GM13976 (cell line): ENCODE results near the gene AJUBA.

ENCODE experiments used
- DNase-seq: peaks from one replicate; pipeline ENCODE4 v3.0.0; 2012; ENCODE audit warnings: low spot score
- in situ Hi-C: fragments of 300-500 bp; cut with MboI; formaldehyde crosslinking; loops from one replicate; pipeline ENCODE4 v1.12.0; 2022; ENCODE audit warnings: low sequenced_read_pairs, mixed read lengths, inconsistent platforms; ENCODE audit not compliant: unreplicated experiment
- TF ChIP-seq, protein P1 (sequence below): IDR thresholded peaks from 2 replicates; pipeline ENCODE4 v1.5.1; 2012; ENCODE audit warnings: borderline replicate concordance, mild to moderate bottlenecking; ENCODE audit not compliant: insufficient read depth; ENCODE audit errors: extremely low read depth, missing control alignments, control extremely low read depth

Gene AJUBA

DNA sequence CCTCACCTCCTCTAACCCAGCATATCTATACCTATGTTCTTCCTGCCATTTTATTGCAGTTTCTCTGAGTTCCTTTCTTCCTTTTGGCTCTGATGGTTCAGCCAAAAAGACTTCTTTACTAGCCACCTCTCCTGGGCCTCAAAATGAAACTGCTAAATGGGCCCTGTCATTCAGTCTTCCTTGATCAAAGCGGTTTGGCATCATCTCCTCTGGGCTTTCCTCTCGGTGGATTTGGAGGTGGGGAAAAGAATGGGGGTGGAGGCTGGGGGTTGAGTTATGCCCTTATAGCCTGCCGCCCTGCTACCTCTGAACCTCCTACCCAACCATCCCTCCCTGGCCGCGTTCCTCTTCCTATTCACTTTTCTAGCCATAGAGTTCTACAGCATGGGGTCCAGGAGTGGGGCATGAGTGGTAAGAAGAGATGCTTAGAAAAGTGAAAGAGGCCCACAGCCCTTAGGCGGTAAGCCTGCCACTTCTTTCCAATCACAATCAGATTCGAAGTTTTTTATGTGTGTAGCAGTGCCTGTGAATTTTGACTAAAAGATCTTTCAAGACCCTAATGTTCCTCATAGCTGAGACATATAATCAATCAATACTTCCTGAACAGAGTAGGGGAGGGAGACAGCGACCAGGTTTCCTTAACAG lies 2.5 kb downstream of the AJUBA start:
- in situ Hi-C loops, result no loop called here

DNA sequence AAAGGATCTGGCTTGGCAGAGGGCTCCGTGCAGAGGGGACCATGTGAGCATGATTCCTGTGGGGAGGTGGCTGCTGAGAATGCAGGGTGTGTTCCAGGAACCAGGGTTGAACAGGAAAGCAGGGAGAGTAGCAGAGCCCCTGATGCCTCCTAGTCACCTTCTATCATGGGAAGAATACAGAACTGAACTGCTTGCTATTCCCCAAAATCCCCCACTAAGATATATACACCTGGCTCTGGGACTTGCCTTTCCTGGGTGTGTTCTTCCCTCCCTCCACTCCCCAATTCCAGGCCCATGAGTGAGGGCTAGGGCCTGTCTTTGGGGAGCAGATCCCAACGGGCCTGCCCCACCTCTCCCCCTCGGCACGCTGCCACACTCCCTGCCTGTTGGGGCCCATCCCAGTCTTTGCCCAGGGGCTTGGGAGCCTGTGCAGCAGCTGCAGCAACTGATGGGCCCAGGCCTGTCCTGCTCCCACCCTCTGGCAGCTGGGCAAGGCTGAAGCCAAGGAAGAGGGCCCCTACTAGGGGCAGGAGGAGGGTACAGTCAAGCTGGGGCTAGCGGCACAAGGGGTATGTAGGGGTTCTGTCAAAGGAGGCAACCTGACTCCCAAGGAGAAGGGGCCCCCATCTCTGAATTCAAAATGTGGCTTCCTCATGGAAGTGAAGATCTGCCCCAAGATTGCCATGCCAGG lies 3.2 kb downstream of the AJUBA start:
- TF ChIP-seq, protein P1, sequence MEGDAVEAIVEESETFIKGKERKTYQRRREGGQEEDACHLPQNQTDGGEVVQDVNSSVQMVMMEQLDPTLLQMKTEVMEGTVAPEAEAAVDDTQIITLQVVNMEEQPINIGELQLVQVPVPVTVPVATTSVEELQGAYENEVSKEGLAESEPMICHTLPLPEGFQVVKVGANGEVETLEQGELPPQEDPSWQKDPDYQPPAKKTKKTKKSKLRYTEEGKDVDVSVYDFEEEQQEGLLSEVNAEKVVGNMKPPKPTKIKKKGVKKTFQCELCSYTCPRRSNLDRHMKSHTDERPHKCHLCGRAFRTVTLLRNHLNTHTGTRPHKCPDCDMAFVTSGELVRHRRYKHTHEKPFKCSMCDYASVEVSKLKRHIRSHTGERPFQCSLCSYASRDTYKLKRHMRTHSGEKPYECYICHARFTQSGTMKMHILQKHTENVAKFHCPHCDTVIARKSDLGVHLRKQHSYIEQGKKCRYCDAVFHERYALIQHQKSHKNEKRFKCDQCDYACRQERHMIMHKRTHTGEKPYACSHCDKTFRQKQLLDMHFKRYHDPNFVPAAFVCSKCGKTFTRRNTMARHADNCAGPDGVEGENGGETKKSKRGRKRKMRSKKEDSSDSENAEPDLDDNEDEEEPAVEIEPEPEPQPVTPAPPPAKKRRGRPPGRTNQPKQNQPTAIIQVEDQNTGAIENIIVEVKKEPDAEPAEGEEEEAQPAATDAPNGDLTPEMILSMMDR, result no peak
- in situ Hi-C loops, result no loop called here
- no peak for DNase-seq

More for the DNA sequence above, 2.5 kb downstream of the AJUBA start:
- DNase-seq, result no peak
- TF ChIP-seq, protein P1, result no peak

DNA sequence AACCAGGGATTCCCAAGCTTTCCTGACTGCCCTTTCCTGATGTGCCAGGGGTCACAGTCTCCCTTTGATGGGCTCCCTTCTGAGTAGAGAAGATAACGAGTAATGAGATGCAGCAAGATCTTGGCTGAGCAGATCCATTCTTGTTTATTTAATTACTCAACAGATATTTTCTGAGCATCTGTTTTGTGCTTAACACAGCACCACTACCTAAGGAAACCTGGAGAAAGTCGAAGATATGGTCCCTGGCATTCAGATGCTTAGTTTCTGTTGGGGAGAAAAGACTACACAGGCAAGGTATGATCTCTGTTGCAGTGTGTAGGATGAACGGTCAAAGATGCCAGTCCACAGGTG lies 3.9 kb downstream of the AJUBA start:
- no peak for DNase-seq
- in situ Hi-C loops, result no loop called here
- TF ChIP-seq, protein P1, result no peak

DNA sequence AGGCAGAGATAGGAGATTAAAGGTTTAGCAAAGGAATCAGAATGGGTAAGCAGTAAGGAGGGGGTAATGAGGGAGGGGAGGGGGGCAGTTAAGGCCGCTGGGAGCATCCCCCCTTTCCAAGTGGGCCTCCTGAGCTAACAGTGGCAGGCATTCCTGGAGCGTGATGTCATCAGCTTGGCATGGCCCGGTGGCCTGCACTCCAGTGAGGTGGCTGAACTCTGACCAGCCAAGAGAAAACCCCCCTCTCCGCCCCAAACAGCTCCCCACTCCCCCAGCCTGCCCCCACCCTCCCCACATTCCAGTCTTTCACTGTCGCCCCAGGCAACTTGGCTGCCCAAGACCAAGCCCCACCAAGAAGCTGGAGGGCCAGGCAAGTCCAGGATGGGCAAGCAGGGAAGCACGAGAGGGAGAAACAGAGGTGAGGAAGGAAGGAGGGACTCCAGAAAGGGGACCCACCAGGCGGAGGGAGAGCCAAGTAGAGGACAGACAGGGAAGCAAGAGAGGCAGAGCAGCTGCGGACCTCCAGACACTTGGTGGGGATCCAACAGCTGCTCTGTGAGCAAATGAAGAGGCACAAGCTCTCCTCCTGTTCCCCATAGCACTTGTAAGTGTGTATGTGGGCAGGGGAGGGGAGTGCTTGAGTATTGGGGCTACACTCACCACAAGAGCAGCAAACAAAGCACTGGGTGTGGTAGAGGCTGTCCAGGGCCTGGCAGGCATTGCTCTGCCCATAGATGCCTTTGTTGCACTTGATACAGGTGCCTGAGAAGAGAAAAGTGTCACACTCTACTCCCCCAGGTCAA lies 4.5 kb downstream of the AJUBA start:
- in situ Hi-C loops, result no loop called here
- no peak for DNase-seq
- TF ChIP-seq, protein P1, result no peak

DNA sequence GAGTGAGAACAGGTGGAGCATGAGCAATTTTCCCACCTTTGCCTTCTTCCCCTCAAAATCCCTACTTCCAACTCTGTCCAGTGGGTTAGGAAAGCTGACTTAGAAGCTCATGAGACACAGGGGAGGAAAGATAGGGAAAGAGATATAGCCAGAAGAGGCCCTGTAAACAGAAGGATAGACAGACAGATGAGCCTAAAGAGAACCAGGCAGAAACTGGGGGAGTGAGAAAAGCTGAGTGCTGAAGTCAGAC lies 5.0 kb downstream of the AJUBA start:
- in situ Hi-C loops, result no loop called here
- DNase-seq, result no peak
- TF ChIP-seq, protein P1, result no peak

DNA sequence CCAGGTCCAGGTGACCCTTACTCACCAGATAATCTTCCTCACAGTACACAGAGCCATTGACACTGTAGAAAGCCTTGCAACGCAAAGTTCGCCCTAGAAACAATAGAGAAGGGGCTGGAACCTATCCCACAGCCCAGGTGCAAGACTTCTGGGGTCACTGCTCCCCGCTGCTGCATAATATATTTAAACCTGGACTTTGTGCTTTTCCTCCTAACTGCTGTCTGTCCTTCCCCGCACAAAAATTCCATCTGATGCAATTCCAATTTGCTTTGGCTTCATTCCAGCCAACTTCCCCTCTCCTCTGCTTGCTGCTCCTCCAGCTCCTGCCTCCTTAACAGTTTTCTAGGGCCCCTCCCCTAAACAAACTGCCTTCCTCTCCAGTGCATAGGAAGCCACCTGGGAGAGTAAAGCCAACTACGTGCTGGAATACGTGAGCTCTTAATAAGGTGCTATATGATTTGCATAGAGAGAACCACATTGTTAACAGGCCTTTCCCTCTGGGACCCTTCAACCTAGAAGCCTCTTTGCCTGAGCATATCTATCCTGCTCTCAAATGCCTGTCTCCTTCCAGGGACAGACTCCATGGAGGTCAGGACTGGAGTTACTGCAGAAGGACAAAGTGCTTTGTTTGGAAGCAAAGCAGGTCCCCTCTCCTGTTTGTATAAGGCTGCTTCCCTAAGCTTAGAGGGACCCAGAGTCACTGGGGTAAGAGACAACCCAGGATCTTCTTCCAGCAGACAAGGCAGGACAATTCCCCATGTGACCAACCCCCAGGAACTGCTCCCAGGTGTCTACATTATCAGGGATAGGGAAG lies 5.5 kb downstream of the AJUBA start:
- TF ChIP-seq, protein P1, result no peak
- in situ Hi-C loops, result no loop called here
- DNase-seq, result no peak
